ENCODE results near the gene DNMT3A. TPM values are rescaled to one million over a fixed set of nuclear protein-coding genes. Genes with fewer than 3 reads are reported as not detected.
A peak's percentile ranks its signal among the peaks of the same experiment; 100 is the strongest.

The DNMT3A gene
- total RNA-seq, 1 donor from 2014 or later: 15.4 TPM

- no peak overlapping the region for H3K4me3 ChIP-seq (ENCODE audit: low read depth, low read length)
- no peak for DNase-seq (ENCODE audit: low read depth)
- TF ChIP-seq CTCF (conservative IDR thresholded peaks at IDR 0.05; ENCODE audit: low read depth, low read length): no peak
Observed at GRCh38 chr2:25377822-25378421, 36.2 kb upstream of the DNMT3A start.

GRCh38 chr2:25376750-25377621, 35.3 kb upstream of the DNMT3A start:
- TF ChIP-seq CTCF (conservative IDR thresholded peaks at IDR 0.05; ENCODE audit: low read depth, low read length): peak; percentile 82
- no peak for DNase-seq (ENCODE audit: low read depth)
- H3K4me3 ChIP-seq (ENCODE audit: low read depth, low read length): peak overlapping the region; percentile 4

GRCh38 chr2:25375989-25376545, 34.3 kb upstream of the DNMT3A start:
- no peak for DNase-seq (ENCODE audit: low read depth)
- no peak for TF ChIP-seq CTCF (conservative IDR thresholded peaks at IDR 0.05; ENCODE audit: low read depth, low read length)
- H3K4me3 ChIP-seq (ENCODE audit: low read depth, low read length): no peak overlapping the region

GRCh38 chr2:25375371-25375988, 33.8 kb upstream of the DNMT3A start:
- no peak overlapping the region for H3K4me3 ChIP-seq (ENCODE audit: low read depth, low read length)
- TF ChIP-seq CTCF (conservative IDR thresholded peaks at IDR 0.05; ENCODE audit: low read depth, low read length): no peak
- DNase-seq (ENCODE audit: low read depth): no peak

GRCh38 chr2:25374827-25375226, 33.1 kb upstream of the DNMT3A start:
- H3K4me3 ChIP-seq (ENCODE audit: low read depth, low read length): no peak overlapping the region
- no peak for TF ChIP-seq CTCF (conservative IDR thresholded peaks at IDR 0.05; ENCODE audit: low read depth, low read length)
- no peak for DNase-seq (ENCODE audit: low read depth)

- no peak overlapping the region for H3K4me3 ChIP-seq (ENCODE audit: low read depth, low read length)
- no peak for TF ChIP-seq CTCF (conservative IDR thresholded peaks at IDR 0.05; ENCODE audit: low read depth, low read length)
- no peak for DNase-seq (ENCODE audit: low read depth)
Observed at GRCh38 chr2:25374411-25374810, 32.7 kb upstream of the DNMT3A start.
